ENCODE data around the gene IFT43.
"Not testable (repeated sequence)": the region's sequence is repeated elsewhere in the genome, so short reads cannot be mapped to it uniquely, and the experiment has no call there.

IFT43 gene

GRCh38 chr14:76002383-76002782, 16.8 kb downstream of the IFT43 start:
- no peak overlapping the region for H3K4me3 ChIP-seq (ENCODE audit: low read depth, low read length)
- TF ChIP-seq MYC (IDR thresholded peaks at IDR 0.05; ENCODE audit: low read depth, low read length) = no peak
- DNase-seq (ENCODE audit: low read depth) = no peak

DNA sequence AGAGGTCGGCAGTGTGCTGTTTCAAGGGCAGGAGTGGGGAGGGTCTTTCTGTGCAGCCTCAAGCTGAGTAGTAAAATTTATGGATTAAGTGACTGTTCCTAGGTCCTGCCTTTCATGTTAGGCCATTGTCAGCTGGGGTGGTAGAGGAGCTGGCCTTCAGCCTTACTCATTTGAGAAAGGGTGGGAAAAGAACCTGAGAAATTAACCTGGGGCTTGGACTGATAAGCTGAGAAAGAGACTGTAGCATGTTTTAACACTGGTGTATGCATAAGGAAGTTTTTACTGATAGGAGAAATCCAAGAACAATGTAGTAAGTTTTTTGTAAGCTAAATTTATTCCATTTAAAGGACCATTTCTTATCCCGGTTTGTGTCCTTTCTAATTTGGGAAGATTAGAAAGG, 20.7 kb downstream of the IFT43 start:
- H3K4me3 ChIP-seq (ENCODE audit: low read depth, low read length) = no peak overlapping the region
- DNase-seq (ENCODE audit: low read depth) = no peak
- no peak for TF ChIP-seq POLR2A (IDR thresholded peaks at IDR 0.05; ENCODE audit: extremely low read depth, insufficient read length)
- no peak for TF ChIP-seq MAX (IDR thresholded peaks at IDR 0.05; ENCODE audit: low read depth, low read length)
- TF ChIP-seq CTCF (IDR thresholded peaks at IDR 0.05; ENCODE audit: low read depth, low read length) = no peak
- no peak for TF ChIP-seq MYC (IDR thresholded peaks at IDR 0.05; ENCODE audit: low read depth, low read length)

GRCh38 chr14:76007379-76007778, 21.8 kb downstream of the IFT43 start:
- TF ChIP-seq MYC (IDR thresholded peaks at IDR 0.05; ENCODE audit: low read depth, low read length) (no peak), CTCF (IDR thresholded peaks at IDR 0.05; ENCODE audit: low read depth, low read length) (no peak), MAX (IDR thresholded peaks at IDR 0.05; ENCODE audit: low read depth, low read length) (no peak), POLR2A (IDR thresholded peaks at IDR 0.05; ENCODE audit: extremely low read depth, insufficient read length) (no peak)
- no peak overlapping the region for H3K4me3 ChIP-seq (ENCODE audit: low read depth, low read length)
- no peak for DNase-seq (ENCODE audit: low read depth)

GRCh38 chr14:76007852-76008251, 22.3 kb downstream of the IFT43 start:
- H3K4me3 ChIP-seq (ENCODE audit: low read depth, low read length) = no peak overlapping the region
- TF ChIP-seq MAX (IDR thresholded peaks at IDR 0.05; ENCODE audit: low read depth, low read length) (no peak), CTCF (IDR thresholded peaks at IDR 0.05; ENCODE audit: low read depth, low read length) (no peak), POLR2A (IDR thresholded peaks at IDR 0.05; ENCODE audit: extremely low read depth, insufficient read length) (no peak), MYC (IDR thresholded peaks at IDR 0.05; ENCODE audit: low read depth, low read length) (no peak)
- no peak for DNase-seq (ENCODE audit: low read depth)

DNA sequence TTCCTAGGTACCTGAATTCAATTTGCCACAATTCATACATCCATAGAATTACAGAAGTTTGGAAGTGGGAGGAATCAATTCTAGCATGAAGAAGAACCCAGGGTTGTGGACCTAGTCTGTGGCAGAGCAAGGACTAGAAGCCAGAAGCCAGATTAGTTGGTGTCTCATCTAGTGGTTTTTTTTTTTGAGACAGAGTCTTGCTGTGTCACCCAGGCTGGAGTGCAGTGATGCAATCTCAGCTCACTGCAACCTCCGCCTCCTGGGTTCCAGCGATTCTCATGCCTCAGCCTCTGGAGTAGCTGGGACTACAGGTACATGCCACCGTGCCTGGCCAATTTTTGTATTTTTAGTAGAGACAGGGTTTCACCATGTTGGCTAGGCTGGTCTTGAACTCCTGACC, 24.1 kb downstream of the IFT43 start:
- not testable (repeated sequence) for DNase-seq (ENCODE audit: low read depth); H3K4me3 ChIP-seq (ENCODE audit: low read depth, low read length)

- DNase-seq (ENCODE audit: low read depth) = no peak
- H3K4me3 ChIP-seq (ENCODE audit: low read depth, low read length) = no peak overlapping the region
- TF ChIP-seq MYC (IDR thresholded peaks at IDR 0.05; ENCODE audit: low read depth, low read length) = no peak
- no peak for TF ChIP-seq CTCF (IDR thresholded peaks at IDR 0.05; ENCODE audit: low read depth, low read length)
- TF ChIP-seq POLR2A (IDR thresholded peaks at IDR 0.05; ENCODE audit: extremely low read depth, insufficient read length) = no peak
- TF ChIP-seq MAX (IDR thresholded peaks at IDR 0.05; ENCODE audit: low read depth, low read length) = no peak
These were observed 26.4 kb downstream of the IFT43 start for GRCh38 chr14:76011930-76012329.

DNA sequence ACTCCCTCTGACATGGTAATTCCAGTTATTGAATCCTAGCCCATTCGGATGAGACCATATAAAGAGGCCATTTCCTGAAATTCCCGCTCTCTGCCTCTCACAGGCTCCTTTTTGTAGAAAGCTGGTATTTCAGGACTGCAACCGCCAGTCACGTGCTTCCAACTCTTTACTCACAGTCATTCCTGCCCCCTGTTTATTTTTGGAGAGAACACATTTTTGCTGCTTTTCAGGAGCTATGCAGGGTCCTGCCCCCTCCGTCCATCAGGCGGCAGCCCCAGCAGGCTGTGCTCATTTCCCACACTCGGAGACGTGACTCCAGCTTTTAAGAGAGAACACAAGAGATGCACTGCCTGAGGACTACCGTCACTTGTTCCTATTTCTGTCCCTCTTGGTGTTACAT, 26.8 kb downstream of the IFT43 start:
- TF ChIP-seq CTCF (IDR thresholded peaks at IDR 0.05; ENCODE audit: low read depth, low read length) (no peak), MAX (IDR thresholded peaks at IDR 0.05; ENCODE audit: low read depth, low read length) (no peak), MYC (IDR thresholded peaks at IDR 0.05; ENCODE audit: low read depth, low read length) (no peak), POLR2A (IDR thresholded peaks at IDR 0.05; ENCODE audit: extremely low read depth, insufficient read length) (no peak)
- no peak for DNase-seq (ENCODE audit: low read depth)
- no peak overlapping the region for H3K4me3 ChIP-seq (ENCODE audit: low read depth, low read length)

Data from NB4 (cell line).